Right atrium auricular region (tissue), 2 donors: Measurements from ENCODE around the gene RPS10. TPM values are rescaled to one million over a fixed set of nuclear protein-coding genes. Genes with fewer than 3 reads are reported as not detected.
"Not testable (repeated sequence)": the region's sequence is repeated elsewhere in the genome, so short reads cannot be mapped to it uniquely, and the experiment has no call there.

Experiments
- DNase-seq: peaks from one replicate; pipeline ENCODE4 v3.0.0-alpha.2; 2019; ENCODE audit warnings: low spot score
- H3K27ac ChIP-seq, 2 donors: fragments of 200-600 bp; sonication (generic); 1 replicate in 1 of 2; 2 replicates in 1 of 2; pipeline ENCODE4 v1.5.1; 2016 to 2019
- H3K27me3 ChIP-seq, 2 donors: fragments of 200-600 bp; sonication (generic); one replicate each; pipeline versions ENCODE4 v1.5.1 to v1.6.0; 2017 to 2019
- H3K36me3 ChIP-seq: fragments of 200-600 bp; sonication (generic); one replicate; pipeline ENCODE4 v1.5.1; 2016
- H3K4me1 ChIP-seq, 2 donors: fragments of 200-600 bp; sonication (generic); one replicate each; pipeline versions ENCODE4 v1.5.1 to v1.6.0; 2017 to 2019
- H3K4me3 ChIP-seq, 2 donors: fragments of 200-600 bp; sonication (generic); 1 replicate in 1 of 2; 2 replicates in 1 of 2; pipeline ENCODE4 v1.5.1; 2017 to 2019; ENCODE audit warnings: mild to moderate bottlenecking in 1 of 2, moderate library complexity in 1 of 2
- H3K9me3 ChIP-seq, 2 donors: fragments of 200-600 bp; sonication (generic); one replicate each; pipeline ENCODE4 v1.5.1; 2019
- CTCF ChIP-seq, 2 donors: fragments of 200-600 bp; sonication (generic); IDR thresholded peaks; one replicate each; pipeline ENCODE4 v1.5.1; 2019; ENCODE audit warnings: antibody characterized with exemption in 2 of 2
- total RNA-seq, 2 donors: library from RNA; depleted of rRNA; stranded (reverse); fragments of >200 nt; gene quantifications; one replicate each; pipeline ENCODE4 v1.1.0, GENCODE V29; 2016

RPS10 gene
- total RNA-seq, 2 donors from 2014 or later: 830 to 2,258 TPM

GRCh38 chr6:34418367-34418766 lies 7.5 kb downstream of the RPS10 start:
- Histone ChIP-seq H3K27ac (no peak overlapping the region), H3K4me3 (no peak overlapping the region), H3K27me3 (no peaks in the 10 kb centered on the region), H3K9me3 (no peaks in the 10 kb centered on the region), H3K4me1 (peaks cover 0 to 8% of the 10 kb centered on the region in 2 donors), H3K36me3 (peaks cover 73% of the 10 kb centered on the region)
- no peak for TF ChIP-seq CTCF (IDR thresholded peaks at IDR 0.05)
- no peak for DNase-seq

- TF ChIP-seq CTCF (IDR thresholded peaks at IDR 0.05): no peak
- no peak for DNase-seq
- peaks cover 59% of the 10 kb centered on the region for H3K36me3 ChIP-seq
- H3K27ac ChIP-seq: no peak overlapping the region
- peaks cover 0 to 8% of the 10 kb centered on the region in 2 donors for H3K4me1 ChIP-seq
- no peaks in the 10 kb centered on the region for H3K27me3 ChIP-seq
- no peaks in the 10 kb centered on the region for H3K9me3 ChIP-seq
- H3K4me3 ChIP-seq: no peak overlapping the region
Observed at GRCh38 chr6:34416877-34417371, 8.9 kb downstream of the RPS10 start.

GRCh38 chr6:34414999-34415858 lies 10.6 kb downstream of the RPS10 start:
- Histone ChIP-seq H3K4me1 (peaks cover 0 to 8% of the 10 kb centered on the region in 2 donors), H3K9me3 (no peaks in the 10 kb centered on the region), H3K4me3 (no peak overlapping the region), H3K27me3 (no peaks in the 10 kb centered on the region), H3K36me3 (peaks cover 42% of the 10 kb centered on the region), H3K27ac (peak overlapping the region; percentile 39 to 54)
- TF ChIP-seq CTCF (IDR thresholded peaks at IDR 0.05): peak; percentile 51 to 84
- DNase-seq: peak; percentile 70

GRCh38 chr6:34412643-34413214 lies 13.1 kb downstream of the RPS10 start:
- DNase-seq: no peak
- Histone ChIP-seq H3K27me3 (no peaks in the 10 kb centered on the region), H3K36me3 (peaks cover 17% of the 10 kb centered on the region), H3K9me3 (no peaks in the 10 kb centered on the region), H3K27ac (no peak overlapping the region), H3K4me3 (no peak overlapping the region), H3K4me1 (peaks cover 0 to 8% of the 10 kb centered on the region in 2 donors)
- no peak for TF ChIP-seq CTCF (IDR thresholded peaks at IDR 0.05)

- TF ChIP-seq CTCF (IDR thresholded peaks at IDR 0.05): no peak
- Histone ChIP-seq H3K4me1 (peaks cover 0 to 8% of the 10 kb centered on the region in 2 donors), H3K36me3 (peaks cover 10% of the 10 kb centered on the region), H3K9me3 (no peaks in the 10 kb centered on the region), H3K4me3 (no peak overlapping the region), H3K27me3 (no peaks in the 10 kb centered on the region), H3K27ac (no peak overlapping the region)
- no peak for DNase-seq
Observed at GRCh38 chr6:34412016-34412415, 13.9 kb downstream of the RPS10 start.

- H3K36me3 ChIP-seq, H3K9me3 ChIP-seq, H3K4me1 ChIP-seq, H3K4me3 ChIP-seq, H3K27ac ChIP-seq, DNase-seq, H3K27me3 ChIP-seq: not testable (repeated sequence)
Observed at GRCh38 chr6:34407915-34408314, 18.0 kb downstream of the RPS10 start.
